Measurements from ENCODE around the gene ASTL. TPM values are rescaled to one million over a fixed set of nuclear protein-coding genes. Genes with fewer than 3 reads are reported as not detected.

Gene ASTL
- total and polyA plus RNA-seq, 8 donors = 0.08 TPM; not detected in 7

GRCh38 chr2:96156926-96157648 is 18.8 kb upstream of the ASTL start:
- H3K27me3 ChIP-seq = peaks cover 0 to 32% (median 0%) of the 10 kb centered on the region in 3 donors
- DNase-seq = peak in 1 of 2 donors; percentile 1

GRCh38 chr2:96156011-96156820 is 17.9 kb upstream of the ASTL start:
- H3K9me3 ChIP-seq = peaks cover 0 to 5% (median 3%) of the 10 kb centered on the region in 4 donors
- no peak for TF ChIP-seq POLR2AphosphoS5 (IDR thresholded peaks at IDR 0.05)
- TF ChIP-seq EP300 (IDR thresholded peaks at IDR 0.05) = no peak
- H3K36me3 ChIP-seq = no peaks in the 10 kb centered on the region
- no peaks in the 10 kb centered on the region for H3K4me1 ChIP-seq
- peaks cover 0 to 32% (median 0%) of the 10 kb centered on the region in 3 donors for H3K27me3 ChIP-seq
- no peak overlapping the region for H3K4me3 ChIP-seq
- peak in 1 of 2 donors; percentile 14 for DNase-seq
- 79 to 85% (median 82%) methylated on average over 10 of the region's 10 CpGs for WGBS, 5 donors
- intact Hi-C loops (cut with DNase I; ENCODE audit: low total_unique reads) = no loop called here
- no peak overlapping the region for H3K27ac ChIP-seq

More at GRCh38 chr2:96156926-96157648, 18.8 kb upstream of the ASTL start:
- H3K4me1 ChIP-seq = no peaks in the 10 kb centered on the region
- intact Hi-C loops (cut with DNase I; ENCODE audit: low total_unique reads) = no loop called here
- no peaks in the 10 kb centered on the region for H3K36me3 ChIP-seq
- H3K4me3 ChIP-seq = no peak overlapping the region
- 88 to 91% (median 90%) methylated on average over 5 of the region's 5 CpGs for WGBS, 5 donors
- H3K27ac ChIP-seq = no peak overlapping the region
- peaks cover 0 to 5% (median 3%) of the 10 kb centered on the region in 4 donors for H3K9me3 ChIP-seq
- TF ChIP-seq EP300 (IDR thresholded peaks at IDR 0.05) (no peak), POLR2AphosphoS5 (IDR thresholded peaks at IDR 0.05) (no peak), CTCF (IDR thresholded peaks at IDR 0.05) (no peak), POLR2A (IDR thresholded peaks at IDR 0.05) (no peak)

GRCh38 chr2:96154506-96155380 is 16.4 kb upstream of the ASTL start:
- intact Hi-C loops (cut with DNase I; ENCODE audit: low total_unique reads) = no loop called here
- peaks cover 0 to 32% (median 0%) of the 10 kb centered on the region in 3 donors for H3K27me3 ChIP-seq
- no peak overlapping the region for H3K27ac ChIP-seq
- 86 to 90% (median 87%) methylated on average over 15 to 16 of the region's 16 CpGs for WGBS, 5 donors
- H3K4me1 ChIP-seq = no peaks in the 10 kb centered on the region
- H3K9me3 ChIP-seq = peaks cover 0 to 1% (median 0%) of the 10 kb centered on the region in 4 donors
- TF ChIP-seq CTCF (IDR thresholded peaks at IDR 0.05) (no peak), POLR2A (IDR thresholded peaks at IDR 0.05) (no peak), POLR2AphosphoS5 (IDR thresholded peaks at IDR 0.05) (no peak), EP300 (IDR thresholded peaks at IDR 0.05) (no peak)
- no peak overlapping the region for H3K4me3 ChIP-seq
- peak in 1 of 2 donors; percentile 1 for DNase-seq
- H3K36me3 ChIP-seq = no peaks in the 10 kb centered on the region

GRCh38 chr2:96153991-96154431 is 15.7 kb upstream of the ASTL start:
- DNase-seq = peak in 1 of 2 donors; percentile 11
- Histone ChIP-seq H3K4me3 (no peak overlapping the region), H3K27ac (no peak overlapping the region), H3K9me3 (no peaks in the 10 kb centered on the region), H3K4me1 (peaks cover 0 to under 1% (median 0%) of the 10 kb centered on the region in 4 donors), H3K36me3 (no peaks in the 10 kb centered on the region), H3K27me3 (peaks cover 0 to 32% (median 0%) of the 10 kb centered on the region in 3 donors)
- 63 to 79% (median 72%) methylated on average over 4 to 7 of the region's 7 CpGs for WGBS, 5 donors
- TF ChIP-seq CTCF (IDR thresholded peaks at IDR 0.05) = no peak
- TF ChIP-seq EP300 (IDR thresholded peaks at IDR 0.05) = no peak
- no peak for TF ChIP-seq POLR2A (IDR thresholded peaks at IDR 0.05)
- intact Hi-C loops (cut with DNase I; ENCODE audit: low total_unique reads) = no loop called here
